Measurements from ENCODE around the gene MREG.

The MREG gene

DNA sequence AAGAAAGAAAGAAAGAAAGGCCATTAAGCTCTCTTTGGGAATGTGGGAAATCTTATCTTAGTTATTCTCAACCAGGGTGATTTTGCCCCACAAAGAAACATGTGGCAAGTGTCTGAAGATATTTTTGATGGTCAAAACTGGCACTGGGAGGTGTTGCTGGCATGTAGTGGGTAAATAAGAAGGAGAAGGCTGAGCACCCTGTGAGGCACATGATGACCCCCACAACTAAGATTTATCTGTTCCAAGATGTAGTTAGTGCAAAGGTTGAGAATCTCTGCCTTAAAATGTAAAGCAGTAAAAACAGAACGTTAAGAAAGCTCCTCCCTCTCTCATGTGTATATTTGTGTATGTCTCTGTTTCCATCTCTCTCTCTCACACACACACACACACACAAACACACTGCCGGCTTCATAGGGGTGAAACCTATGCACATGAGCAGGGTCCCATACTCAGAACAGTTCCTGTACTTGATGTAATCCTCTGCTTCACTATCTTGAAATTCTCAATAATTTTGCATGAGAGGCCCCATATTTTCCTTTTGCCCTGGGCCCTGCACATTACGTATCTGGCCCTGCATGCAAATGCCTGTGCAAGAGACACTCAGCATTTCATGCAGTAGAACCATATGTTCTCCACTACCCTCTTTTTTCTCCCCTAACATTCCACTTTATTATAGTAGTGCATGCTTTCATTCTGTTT is 94.3 kb downstream of the MREG start:
- no peak for DNase-seq (ENCODE audit: low spot score)

DNA sequence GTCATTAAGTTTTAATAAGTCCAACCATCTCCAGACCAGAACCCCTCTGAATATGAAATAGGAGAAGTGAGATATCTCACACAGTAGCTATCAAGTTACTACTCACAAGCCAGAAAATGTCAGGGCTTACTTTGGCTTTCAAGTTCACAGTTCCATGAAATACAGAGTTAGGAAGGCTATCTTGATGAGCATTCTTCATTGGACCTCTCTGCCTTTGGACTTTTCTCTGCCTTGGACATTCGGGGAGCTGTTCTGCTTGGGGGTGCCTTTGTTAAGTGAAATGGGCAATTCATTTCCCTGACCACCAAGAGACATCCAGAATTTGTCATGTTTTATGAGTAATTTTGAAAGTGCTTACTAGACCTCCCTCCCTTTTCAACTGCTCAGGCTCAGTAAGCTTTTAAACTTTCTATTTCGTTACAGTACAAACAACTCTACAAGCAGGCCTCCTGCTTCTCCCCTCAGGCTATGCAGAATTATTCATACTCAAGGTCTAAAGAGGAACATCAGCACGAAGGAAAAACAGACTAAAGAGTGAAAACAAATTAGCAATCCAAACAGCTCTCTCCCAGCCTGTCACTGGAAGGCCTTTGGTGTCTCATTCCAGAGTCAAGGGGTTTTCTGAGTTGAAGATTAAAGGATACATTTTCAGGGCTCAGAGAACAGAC is 95.3 kb downstream of the MREG start:
- no peak for DNase-seq (ENCODE audit: low spot score)

DNA sequence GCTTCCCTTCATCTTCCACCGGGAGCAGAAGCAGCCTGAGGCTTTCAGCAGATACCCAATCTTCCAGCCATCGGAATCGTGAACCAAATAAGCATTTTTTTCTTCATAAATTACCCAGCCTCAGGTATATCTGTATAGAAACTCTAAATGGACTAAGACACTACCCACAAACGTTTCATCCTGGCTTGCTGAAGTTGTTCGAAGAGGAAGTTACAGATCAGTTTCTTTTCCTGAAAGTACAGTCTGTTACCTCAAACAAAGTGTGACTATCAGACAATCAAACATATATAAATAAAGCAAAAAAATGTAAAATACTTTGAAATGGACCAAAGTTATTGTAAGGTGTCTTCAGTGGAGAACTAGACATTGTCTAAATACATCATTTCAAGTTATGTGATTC is 97.9 kb downstream of the MREG start:
- no peak for DNase-seq (ENCODE audit: low spot score)

DNA sequence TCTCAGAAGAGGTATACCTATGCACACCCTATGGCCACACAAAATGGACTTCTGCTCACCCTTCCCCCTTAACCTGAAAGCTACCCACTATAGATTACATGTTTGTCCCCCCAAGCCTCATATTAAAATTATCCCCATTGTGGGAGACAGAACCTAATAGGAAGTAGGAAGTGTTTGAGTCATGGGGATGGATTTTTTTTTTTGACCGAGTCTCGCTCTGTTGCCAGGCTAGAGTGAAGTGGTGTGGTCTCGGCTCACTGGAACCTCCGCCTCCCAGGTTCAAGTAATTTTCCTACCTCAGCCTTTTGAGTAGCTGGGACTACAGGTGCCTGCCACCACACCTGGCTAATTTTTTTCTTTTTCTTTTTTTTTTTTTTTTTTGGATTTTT is 98.6 kb downstream of the MREG start:
- DNase-seq (ENCODE audit: low spot score): no peak

DNA sequence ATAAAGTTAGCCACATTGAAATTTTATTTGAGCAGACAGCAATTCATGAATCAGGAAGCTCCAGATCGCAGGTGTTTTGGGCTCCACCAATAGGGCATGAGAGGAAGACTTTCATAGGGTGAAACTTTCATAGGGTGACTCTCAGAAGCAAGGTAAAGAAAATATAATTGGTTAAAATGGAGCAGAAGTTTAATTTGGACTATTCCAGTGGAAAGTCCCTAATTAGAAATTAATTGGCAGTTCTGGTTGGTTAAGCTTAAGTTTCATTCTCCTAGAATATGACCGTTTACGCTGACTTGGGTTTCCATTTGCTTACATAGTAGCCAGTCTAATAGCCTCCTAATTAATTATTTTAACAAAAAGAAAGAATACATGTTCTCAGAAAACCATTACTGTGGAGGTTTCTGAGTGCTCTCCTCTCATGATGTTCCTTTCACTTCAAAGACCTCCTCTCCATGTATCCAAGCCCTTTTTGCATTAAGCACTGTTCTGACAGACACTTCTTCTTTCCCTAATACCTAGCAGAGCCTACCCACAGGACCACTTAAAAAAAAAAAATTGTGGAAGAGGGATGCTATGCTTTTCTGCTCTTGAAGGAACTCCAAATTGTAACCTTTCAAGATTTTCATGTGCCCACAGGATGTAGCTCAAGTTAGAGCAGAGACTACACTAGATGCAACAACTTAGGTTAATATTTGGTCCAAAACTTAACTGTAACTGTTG is 99.1 kb downstream of the MREG start:
- DNase-seq (ENCODE audit: low spot score): no peak

DNA sequence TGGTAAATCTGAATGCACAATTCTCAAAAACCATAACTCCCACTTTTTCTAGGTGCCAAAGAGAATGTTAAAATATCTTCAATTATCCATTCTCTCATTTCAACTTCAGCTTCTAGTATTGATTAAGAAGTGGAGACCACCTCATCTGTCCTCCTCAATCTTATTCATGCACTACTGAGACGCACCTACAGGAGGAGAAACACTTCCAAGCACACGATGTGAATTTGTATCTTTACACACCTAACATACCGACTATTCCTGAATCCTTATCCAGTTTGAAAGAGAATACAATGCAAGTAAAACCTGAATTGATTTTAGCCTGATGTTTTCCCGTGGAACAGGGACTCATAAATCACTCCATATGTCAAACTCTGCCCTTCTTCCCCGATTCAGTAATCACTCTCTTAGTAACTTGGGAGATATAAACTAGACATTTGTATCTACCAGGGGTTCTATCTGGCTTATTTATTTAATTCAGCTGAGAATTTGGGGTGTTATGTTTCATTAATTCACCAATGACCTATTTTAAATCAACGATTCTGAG is 101.0 kb downstream of the MREG start:
- DNase-seq (ENCODE audit: low spot score): no peak

DNA sequence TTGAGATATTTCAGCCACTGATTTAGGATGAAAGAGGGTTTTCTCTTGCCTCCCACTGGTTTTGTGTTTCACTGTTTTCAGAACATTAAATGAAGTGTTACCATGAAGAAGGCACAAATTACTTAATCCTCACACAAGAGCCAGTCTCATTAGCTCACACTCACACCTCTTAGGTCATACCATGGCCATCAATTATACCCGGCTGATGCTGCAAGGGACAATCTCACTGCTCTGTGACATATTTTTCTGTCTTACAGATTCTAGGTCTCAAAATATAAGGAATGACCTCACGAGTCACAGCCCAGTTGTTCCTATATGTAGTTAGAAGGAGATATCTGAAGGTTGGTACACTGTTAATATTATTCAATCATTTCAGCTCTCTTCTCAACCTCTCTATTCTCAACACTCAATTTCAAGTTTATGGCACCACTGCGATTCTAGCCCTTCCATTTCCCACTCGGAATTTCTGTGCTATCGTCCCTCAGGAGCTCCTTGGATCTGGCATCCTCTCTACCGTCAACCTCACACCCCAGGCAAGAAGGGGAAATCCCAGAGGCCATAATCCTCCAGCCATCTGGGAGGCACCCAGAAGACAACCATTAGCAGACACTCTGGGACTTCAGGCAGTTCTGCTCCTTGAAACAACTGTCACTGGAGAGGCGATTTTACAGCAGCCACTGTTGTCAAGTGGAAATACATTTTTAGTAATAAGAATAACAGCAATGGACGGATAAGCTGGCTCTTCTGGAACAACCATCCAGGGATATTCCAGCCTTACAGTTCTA is 101.9 kb downstream of the MREG start:
- no peak for DNase-seq (ENCODE audit: low spot score)

DNA sequence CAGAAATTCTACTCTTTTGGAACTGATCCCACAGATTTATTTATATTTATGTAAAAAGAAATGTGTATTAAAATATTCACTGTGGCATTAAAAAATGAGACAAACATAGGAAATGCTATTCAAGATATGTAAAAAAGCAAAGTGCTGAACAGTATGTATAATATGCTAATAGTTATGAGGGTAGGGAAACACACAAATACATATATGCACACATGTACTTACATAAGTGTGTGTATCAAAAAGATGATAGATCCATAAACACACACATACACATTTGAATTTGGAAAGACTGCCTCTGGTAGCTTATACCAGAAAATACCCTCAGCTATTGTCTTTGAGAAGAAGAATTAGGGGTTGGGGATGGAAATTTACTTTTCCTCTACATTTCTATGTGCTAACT is 103.2 kb downstream of the MREG start:
- DNase-seq (ENCODE audit: low spot score): no peak

DNA sequence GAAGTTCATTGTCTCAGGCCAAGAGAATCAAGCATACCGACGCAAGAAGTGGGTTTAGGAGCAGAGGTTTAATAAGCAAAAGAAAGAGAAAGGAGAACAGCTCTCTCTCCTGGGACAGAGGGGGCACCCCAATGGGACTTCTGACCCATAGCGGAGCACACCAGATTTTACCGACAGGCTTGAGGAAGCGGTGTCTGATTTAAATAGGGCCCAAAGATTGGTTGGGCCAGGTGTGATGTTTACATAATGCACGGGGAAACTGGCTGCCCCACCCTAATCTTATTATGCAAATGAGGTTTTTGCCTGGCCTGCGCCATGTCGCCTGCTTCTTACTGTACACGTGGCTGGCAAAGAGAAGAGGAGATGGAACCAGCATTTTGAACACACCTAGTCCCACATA is 106.2 kb downstream of the MREG start:
- no peak for DNase-seq (ENCODE audit: low spot score)

DNA sequence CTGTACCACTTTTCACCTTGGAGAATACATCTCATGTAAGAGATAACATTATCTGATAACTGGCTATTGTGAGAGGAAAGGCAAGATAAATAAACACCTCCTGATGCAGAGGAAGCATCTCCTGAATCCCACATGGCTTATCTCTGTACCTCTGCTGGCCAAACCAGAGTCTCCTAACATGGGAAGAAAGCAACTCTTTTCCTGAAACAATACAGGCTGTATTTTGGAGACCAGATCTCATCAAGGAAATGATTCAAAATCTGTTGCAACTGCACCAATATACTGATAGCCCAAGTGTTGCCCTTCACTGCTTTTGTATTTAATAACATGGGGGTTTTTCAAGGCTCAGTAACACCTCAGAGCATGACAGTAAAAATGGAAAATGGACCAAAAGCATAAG is 106.9 kb downstream of the MREG start:
- DNase-seq (ENCODE audit: low spot score): no peak

DNA sequence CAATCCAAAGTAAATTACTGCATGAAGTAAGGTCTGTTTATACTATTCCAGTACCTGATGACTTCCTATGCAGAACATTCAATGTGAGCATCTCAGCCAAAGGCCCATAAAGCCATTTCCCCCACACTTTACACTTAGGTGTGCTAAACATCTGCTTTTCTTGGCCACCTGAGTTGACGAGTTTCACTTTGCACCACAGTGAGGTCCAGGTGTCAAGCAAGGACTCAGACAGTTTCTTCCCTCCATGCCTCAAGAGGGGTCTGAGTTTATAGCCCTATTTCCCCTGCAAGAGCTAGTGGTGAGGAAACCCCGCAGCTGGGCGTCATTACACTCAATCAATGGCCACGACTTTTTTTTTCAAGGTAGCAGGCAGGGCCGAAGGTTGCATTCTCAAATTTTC is 107.7 kb downstream of the MREG start:
- DNase-seq (ENCODE audit: low spot score): no peak

DNA sequence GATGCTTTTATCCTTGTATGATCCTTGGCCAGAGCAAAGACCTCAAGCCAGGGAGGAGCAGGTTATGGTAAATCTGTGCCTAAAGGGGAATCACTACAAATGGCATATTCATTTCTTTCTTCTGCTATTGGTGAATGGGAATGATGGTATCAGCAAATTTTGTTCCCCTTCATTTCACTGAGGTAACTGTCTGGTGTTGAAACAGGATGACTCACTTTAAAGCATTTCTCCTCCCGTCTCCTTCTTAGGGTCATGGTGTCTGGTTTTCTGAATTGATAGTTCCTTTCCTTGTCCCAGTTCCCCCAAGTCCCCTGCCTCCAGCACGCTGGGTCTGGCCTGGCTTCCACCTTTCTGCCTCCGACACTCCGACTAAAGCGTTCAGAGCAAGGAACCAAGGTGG is 109.2 kb downstream of the MREG start:
- no peak for DNase-seq (ENCODE audit: low spot score)

DNA sequence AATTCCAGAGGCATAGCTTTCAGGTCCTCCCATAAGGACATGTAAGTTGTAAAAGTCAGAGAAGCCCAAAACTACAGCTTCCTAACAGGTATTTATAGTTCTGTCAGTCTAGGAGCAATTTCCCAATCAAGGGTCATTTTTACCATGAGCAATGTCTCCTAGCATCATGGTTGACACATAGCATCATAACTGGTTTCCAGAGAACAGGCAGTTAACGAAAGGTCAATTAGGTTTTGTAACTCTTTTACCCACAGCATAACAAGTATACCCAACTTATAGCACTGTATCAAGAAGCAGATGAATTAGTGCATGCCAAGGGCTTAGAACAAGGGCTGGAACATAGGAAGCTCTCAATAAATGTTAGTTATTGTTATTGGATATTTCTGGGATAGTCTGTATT is 110.1 kb downstream of the MREG start:
- no peak for DNase-seq (ENCODE audit: low spot score)

DNA sequence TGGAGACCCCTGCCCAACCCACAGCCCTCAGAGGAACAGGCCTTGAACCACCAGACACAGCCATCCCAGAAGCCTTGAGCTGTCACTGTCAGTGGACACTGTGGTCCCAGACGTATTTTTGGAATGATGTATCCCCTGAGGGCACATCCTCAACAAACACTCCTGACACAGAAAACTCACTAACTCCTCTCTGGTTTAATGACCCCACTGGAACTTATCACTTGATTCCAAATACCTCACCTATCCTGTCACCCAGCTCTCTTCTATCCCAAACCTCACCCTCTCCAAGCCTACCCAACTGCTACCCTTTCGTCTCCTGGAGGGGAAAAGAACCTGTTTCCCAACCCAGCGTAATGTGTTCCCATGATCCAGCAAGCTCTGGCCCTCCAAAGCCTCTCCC is 111.6 kb downstream of the MREG start:
- no peak for DNase-seq (ENCODE audit: low spot score)

DNA sequence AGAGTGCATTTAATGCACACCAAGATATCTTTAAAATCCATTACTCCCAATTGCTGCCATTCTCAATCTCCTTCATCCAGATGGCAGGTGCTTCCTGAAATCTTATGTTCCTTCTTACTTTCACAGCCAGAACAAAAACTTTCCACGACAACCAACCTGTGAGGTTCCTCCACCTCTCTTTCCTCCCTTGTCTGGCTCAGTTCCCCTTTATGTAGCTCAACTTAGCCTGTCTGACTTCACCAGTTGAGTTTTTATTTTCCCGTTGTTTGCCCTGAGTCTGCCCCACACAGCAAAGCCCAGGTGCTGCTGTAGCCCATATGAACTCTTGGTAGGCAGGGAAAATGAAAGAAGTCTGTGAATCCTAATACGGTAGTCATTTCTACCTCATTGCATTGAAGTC is 112.5 kb downstream of the MREG start:
- DNase-seq (ENCODE audit: low spot score): no peak

DNA sequence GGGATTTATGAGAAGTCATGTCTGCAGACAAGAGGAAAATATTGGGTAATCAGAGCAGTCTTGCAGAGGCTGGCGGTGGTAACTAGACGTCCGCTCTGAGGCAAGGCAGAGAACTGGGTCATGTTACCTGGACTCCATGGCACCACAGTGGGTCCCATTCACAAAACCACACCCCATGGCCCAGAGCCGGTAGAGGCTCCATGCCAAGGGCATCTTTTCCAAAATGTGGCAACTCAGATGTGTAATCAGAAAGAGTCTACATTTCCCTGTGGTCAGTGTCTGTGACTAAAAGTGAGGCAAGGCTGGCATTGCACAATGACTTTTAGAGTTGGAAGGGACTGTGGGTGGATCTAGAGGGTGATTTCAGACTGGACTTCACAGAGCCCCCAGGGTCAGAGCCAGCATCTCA is 113.1 kb downstream of the MREG start:
- no peak for DNase-seq (ENCODE audit: low spot score)

DNA sequence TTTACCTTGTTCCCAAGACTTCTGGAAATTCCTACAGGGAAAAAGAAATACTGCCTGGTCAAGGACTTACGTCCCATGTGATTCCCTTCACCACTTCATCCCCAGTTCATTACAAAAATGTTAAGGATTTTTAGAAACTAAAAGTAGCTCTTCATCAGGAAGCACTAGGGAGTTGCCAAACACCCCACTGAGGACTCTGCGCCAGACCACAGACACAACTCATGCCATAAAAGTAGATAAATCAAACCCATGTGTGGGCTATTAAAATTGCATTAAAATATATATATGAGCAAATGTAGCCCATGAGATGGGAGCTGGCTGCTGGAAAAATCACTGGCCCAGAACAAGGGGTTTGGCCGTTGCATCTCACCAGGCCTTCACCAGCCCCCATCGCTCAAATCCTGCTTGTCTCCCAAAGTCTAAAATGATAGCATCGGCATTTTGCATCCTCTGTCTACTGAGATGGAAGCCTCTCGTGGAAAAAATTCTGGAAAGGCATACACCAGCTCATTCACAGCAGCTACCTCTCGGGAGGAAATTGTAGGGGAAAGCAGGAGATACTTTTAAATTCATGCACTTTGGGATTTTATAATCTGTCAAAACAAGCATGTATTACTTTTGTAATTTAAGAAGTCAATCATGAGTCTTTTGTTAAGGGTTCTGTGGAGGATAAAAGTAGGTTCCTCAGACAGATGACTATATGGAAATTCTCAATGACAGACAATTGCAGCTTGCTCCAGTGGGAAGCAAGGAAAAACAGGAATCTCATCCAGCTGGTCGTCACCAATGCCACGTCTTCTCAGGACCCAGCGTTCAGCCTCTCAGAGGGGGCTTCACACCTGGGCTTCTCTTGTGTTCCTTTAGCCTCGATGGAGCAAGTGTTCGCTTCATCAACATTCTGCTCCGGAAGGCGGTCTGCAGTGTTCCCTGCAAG is 113.9 kb downstream of the MREG start:
- DNase-seq (ENCODE audit: low spot score): no peak

DNA sequence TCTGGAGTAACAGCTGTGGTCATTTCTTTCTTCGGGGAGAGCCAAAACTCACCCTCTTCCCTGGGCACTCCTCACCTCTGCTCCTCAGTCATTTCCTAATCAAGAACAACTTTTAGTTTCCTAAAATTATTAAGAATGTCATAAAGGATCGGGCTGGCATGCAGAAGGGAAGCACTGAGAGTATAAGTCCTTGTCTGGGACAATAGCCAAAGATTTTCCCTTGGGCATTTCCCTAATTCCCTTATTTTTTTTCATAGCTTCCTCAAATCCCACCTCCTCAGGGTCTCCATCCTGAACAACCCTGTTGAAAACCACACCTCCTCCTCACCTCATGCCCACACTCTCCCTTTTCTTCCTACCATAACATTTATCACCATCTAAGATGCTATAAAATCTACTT is 115.0 kb downstream of the MREG start:
- DNase-seq (ENCODE audit: low spot score): no peak

DNA sequence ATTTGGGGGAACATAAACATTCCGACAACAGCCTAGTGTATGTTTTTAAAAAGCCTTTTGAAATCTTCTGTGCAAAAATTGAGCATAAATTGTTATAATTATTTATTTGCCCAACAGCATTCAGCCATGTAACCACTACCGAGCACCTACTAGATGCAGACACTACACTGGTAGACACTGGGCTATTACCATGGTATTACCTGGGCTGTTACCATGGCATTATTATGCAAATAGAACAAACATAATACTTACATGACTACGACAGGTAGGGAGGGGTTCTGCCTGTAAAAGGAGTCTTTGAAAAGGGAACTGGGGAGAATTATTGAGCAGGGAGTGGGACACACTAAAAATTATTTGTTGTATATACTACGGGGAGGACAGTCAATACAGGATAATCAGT is 116.4 kb downstream of the MREG start:
- no peak for DNase-seq (ENCODE audit: low spot score)

DNA sequence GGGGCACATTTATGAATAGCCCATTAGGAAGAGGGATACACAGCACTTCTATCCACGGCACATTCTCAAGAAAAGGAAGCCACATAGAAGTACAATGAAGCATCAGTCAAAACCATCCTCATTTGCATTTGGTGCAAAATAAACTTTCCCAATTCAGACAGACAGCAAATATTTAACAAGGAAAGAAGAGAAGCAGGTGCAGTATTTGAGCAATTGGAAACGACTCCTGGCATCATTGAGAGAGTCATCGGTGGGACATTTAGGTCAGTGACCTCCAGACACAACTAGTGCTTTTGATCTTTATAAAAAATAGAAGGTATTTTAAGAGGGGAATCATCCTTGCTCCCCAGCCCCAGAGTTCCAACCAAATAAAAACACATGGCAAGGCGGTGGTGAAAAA is 118.0 kb downstream of the MREG start:
- DNase-seq (ENCODE audit: low spot score): no peak
